ENCODE results near the gene UGT1A8.
"Not testable (repeated sequence)": the region's sequence is repeated elsewhere in the genome, so short reads cannot be mapped to it uniquely, and the experiment has no call there.

The UGT1A8 gene

DNA sequence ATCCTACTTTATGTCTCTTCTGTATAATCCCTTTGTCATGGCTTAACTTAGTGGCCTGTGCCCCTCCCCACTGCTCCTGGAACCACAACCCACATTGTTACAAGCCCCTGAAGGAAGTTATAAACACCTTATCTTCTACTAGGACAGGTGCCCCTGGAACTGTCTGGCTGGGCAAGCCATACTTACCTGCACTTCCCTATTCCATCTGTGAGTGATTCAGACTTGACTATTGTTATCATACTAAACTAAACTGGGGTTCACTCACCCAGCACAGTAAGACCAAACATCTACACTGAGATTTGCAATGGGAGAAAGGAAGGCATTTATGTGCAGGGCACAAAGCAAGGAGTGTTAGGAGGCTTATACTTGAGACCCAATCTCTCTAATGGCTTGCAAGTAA lies 71.6 kb downstream of the UGT1A8 start:
- DNase-seq (ENCODE audit: low spot score), result no peak

DNA sequence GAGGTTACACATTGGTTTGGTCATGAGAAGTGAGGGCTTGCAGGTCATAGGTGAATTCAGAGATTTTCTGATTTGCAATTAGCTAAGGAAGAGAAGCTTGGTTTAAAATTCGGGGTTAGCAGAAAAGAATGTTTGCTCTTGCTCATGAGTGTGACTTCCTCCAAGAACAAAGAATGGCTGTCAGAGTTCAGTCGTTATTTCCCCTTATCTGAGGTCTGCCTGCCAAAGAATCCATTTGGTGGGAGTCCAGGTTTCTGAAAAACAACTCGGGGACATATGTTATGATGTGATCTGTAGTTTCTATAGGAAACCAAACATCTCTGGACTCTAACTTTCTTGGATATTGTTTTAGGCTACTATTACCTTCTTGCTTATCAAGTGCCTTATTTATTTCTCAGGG lies 72.1 kb downstream of the UGT1A8 start:
- no peak for DNase-seq (ENCODE audit: low spot score)

GRCh38 chr2:233690444-233690843 lies 73.0 kb downstream of the UGT1A8 start:
- DNase-seq (ENCODE audit: low spot score), result no peak

DNA sequence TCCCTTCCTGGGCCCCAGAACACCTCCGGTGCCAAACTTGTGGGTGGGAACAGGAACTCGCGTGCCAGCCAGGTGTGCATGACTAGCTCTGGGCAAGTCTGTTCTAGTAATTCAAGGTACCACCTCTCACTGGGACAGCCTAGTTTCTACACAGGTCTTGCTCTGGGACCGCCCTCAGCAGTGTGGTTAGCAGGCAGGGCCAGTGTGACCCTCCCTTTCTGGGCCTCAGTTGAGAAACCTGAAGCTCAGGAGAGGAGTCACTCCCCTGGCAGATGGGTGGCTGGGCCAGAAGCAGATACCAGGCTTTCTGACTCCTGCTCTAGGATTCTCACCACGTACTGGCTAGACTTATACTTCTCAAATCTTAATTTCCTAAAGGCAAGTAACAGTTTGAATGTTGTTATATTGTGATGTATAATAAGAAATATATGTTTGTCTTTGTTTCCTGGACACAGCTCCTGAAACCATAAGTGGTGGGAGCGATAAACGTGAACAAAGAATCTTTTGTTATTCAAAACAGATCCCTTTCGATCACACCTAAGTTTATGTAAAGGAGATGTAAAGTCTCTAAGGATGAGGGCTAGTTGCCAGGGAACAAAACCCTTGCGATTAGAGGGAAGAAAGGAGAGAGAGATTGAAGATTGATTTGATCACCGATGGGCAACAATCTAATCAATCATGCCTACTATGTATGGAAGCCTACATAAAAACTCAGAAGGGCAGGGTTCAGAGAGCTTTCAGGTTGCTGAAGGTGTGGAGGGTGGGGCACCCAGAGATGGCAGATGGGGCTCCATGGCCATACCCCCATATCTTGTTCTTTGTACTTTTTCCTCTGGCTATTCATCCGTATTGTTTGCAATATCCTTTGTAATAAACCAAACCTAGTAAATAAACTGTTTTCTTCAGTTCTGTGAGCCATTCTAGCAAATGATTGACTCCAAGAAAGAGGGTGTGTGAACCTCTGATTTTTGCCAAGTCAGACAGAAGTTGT lies 74.3 kb downstream of the UGT1A8 start:
- no peak for DNase-seq (ENCODE audit: low spot score)

DNA sequence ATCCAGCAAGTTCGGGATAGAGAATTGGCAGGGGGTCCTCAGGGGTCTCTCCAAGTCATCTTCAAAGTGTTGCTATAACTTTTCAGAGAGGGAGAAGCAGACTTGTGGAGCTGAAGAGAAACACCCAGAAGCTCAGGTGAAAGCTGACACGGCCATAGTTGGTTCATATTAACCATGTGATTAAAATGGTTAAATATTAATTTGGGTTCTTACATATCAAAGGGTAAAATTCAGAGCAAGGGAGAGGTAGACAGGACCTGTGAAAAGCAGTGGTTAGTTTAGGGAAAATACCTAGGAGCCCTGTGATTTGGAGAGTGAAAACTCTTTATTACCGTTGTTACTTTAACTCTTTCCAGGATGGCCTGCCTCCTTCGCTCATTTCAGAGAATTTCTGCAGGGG lies 75.2 kb downstream of the UGT1A8 start, which contains the start of gene UGT1A6:
TSS of gene UGT1A6 (plus strand) at position 243 of the 400 bp plus-strand sequence. CDS start at position 358, 115 bp downstream.
- DNase-seq (ENCODE audit: low spot score), result no peak

GRCh38 chr2:233693963-233694362 lies 76.5 kb downstream of the UGT1A8 start:
- DNase-seq (ENCODE audit: low spot score), result no peak

DNA sequence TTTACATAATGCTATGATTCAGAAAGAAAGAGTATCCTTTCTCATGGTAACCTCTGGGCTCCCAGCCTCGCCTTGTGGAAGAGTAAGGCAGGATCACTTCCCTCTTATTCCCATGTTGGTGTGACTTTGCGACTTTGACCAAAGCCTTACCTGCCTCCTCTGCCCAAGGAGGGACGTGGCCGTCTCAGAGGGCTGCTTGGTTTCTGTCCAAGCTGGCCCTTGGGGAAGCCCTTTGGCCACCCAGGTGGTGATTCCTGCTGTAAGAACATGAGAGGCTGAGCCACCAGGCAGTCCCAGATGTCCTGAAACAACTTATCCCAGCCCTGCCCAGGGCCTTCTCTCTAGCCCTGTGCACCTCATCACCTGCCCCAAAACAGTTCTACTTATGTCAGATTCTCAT lies 81.3 kb downstream of the UGT1A8 start:
- DNase-seq (ENCODE audit: low spot score), result no peak

- no peak for DNase-seq (ENCODE audit: low spot score)
Observed at GRCh38 chr2:233699424-233700027, 82.1 kb downstream of the UGT1A8 start.

DNA sequence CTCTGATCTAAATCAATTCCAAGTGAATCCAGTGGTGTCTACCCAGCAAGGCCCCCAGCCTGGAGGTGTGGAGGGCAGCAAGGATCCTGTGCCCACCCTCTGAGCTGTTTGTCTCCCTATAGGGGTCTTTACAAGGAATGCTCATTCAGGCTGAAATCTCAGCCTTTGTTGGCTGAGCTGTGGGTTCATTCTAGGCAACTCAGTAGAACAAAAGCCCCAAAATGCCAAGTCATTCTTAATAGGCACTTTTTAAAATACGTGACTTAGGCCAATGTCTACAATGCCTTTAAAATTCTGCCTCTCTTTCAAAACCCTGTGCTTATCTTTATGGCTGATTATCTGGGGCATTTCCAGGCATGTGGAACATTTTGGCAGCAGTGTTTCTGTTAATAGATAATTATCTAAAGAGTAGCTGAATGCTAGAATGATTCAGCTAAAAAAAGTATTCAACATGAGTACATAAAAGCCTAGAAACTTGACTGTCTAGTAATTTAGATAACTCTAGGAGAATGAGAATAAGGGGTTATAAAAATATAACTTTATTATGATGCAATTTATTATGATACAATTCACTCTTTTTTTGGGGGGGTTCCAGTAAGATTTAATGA lies 82.7 kb downstream of the UGT1A8 start:
- DNase-seq (ENCODE audit: low spot score), result peak; percentile 20

DNA sequence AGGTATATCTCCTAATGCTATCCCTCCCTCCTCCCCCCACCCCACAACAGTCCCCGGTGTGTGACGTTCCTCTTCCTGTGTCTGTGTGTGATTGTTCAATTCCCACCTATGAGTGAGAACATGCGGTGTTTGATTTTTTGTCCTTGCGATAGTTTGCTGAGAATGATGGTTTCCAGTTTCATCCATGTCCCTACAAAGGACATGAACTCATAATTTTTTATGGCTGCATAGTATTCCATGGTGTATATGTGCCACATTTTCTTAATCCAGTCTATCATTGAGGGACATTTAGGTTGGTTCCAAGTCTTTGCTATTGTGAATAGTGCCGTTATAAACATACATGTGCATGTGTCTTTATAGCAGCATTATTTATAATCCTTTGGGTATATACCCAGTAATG lies 83.4 kb downstream of the UGT1A8 start:
- DNase-seq (ENCODE audit: low spot score), result not testable (repeated sequence)

GRCh38 chr2:233702238-233702637 lies 84.8 kb downstream of the UGT1A8 start:
- DNase-seq (ENCODE audit: low spot score), result no peak

DNA sequence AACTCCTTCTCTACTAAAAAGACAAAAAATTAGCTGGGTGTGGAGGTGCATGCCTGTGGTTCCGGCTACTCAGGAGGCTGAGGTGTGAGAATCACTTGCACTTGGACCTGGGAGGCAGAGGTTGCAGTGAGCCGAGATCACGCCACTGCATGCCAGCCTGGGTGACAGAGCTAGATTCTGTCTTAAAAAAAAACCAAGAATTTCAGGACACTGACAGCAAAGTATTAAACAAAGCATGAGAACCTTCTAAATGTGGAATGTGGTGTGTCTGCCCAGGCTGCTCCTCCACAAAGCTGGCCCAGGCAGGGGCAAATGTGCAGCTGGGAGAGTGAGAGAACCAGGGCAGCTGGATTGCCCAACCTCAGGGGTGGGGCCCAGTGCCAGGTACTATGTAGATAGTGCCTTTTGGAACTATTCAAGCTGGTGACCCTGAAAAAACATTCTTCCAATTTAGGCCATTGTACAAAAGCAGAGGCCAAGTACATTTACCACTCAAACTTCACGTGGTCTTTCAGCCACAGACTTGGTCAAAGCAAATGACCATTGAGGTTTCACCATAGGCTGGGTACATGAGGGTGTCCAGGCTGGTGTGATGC lies 88.6 kb downstream of the UGT1A8 start:
- DNase-seq (ENCODE audit: low spot score), result no peak

DNA sequence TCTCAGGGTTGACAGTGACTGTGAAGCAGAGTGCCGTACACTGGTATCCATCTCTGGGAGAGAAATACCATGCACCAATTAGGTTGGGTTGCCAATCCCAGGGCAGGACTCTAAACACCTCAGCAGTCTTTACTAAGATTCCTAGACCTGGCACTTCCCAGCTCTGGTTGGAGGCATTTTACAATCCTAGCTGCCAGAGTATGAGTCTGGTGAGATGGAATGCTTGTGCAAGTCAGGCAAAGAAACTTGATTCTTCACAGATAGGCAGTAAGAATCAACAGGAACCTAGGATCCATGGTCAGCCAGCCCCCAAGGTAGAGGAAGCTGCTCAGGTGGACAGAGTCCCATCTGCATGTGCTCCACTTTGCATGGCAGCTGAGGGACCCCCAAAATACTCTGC lies 89.3 kb downstream of the UGT1A8 start:
- no peak for DNase-seq (ENCODE audit: low spot score)

DNA sequence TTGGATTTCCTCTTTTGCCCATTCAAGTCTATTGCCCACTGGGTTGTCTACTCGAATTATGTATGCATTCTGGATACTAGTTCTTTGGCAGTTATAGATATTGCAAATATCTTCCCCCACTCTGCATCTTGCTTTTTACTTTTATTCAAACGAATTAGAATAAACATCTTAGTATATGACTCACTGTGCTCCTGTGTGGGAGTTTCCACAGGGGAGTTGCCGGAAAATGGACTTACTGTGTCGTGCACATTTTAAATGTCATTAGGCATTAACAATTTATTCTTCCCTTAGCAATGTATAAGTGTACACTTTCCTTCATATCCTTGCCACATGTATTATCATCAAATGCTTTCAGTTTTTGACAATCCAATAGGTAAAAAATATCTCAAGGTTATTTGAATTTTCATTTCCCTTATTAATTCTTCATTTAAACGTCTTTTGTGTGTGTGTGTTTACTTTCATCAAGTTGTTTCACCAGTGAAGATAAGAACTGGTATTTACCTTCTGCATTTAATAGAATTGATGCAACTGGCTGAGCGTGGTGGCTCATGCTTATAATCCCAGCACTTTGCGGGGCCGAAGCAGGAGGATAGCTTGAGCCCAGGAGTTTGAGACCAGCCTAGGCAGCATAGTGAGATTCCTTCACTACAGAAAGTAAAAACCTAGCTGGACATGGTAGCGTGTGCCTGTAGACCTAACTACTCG lies 90.7 kb downstream of the UGT1A8 start:
- DNase-seq (ENCODE audit: low spot score), result no peak

DNA sequence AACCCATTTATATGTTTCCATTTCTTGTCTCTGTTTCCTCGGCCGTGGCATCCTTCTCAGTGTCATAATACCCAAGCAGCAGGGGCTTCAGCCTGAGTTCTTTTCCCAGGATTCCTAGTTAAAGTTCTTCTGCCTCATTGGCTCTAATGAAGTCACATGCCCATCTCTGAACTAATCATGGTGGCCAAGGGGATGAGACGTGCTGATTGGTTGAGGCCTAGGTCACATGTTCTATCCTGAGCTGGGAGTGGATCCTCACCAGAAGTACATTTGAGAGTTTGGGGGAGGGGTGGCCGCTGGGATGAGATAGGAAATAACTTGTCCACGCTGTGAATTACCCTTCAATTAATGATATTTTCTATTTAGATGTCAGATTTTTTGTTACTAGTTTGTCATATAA lies 91.5 kb downstream of the UGT1A8 start:
- DNase-seq (ENCODE audit: low spot score), result no peak

DNA sequence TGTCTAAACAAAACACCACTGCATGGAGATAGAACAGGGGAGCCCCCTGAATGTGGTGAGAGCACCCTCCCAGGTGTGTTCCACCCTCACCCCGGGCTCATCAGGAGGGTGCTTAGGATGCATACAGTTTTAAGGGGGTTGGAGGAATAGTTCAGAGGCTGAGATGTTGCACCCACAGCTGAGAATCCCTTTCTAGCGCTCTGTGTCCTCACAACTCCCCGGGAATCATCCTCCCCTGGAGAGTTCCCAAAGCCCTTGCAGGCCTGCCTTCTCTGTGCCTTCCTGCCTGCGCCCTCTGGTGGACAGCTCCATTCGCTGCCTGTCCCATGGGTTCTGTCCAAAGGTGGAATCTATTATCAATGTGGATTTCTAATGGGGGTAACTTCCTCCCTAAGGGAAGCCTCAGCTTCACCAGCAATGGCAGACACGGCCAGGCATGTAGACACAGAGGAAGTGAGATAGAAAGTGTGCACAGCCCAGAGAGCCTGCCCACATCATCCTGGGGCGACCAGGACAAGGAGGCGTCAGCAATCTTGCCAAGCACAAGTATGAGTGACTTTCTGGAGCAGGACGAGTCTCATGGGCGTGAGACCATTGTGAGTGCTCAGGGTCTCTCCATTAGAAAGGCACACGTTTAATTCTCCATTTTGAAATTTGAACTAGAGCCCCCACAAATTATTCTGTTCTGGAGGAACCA lies 94.0 kb downstream of the UGT1A8 start:
- DNase-seq (ENCODE audit: low spot score), result peak; percentile 70

- no peak for DNase-seq (ENCODE audit: low spot score)
Observed at GRCh38 chr2:233712611-233713261, 95.3 kb downstream of the UGT1A8 start, which contains the start of gene UGT1A5. TSS of gene UGT1A5 (plus strand) at chr2:233712907. CDS start at chr2:233712992, 85 bp downstream.

- DNase-seq (ENCODE audit: low spot score), result no peak
Observed at GRCh38 chr2:233713262-233713615, 95.8 kb downstream of the UGT1A8 start.

DNA sequence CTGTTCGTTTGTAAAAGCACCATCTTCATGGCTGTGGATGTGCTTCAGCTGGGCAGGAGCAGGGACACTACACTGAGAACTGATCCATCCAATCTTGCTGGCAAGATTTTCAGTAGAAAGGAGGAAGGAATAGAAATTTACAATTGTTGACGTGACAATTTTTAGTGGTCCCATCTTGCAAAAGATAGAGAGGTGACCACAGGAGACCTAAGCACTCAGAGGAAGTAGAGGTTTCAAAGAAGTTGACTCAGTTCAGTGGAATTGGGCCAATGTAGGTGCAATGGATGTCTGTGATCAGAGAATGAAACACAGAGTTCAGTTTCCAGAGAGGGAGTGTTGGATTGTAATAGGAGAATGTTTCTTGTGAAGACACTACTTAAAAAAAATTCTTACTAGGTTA lies 96.7 kb downstream of the UGT1A8 start:
- no peak for DNase-seq (ENCODE audit: low spot score)

DNA sequence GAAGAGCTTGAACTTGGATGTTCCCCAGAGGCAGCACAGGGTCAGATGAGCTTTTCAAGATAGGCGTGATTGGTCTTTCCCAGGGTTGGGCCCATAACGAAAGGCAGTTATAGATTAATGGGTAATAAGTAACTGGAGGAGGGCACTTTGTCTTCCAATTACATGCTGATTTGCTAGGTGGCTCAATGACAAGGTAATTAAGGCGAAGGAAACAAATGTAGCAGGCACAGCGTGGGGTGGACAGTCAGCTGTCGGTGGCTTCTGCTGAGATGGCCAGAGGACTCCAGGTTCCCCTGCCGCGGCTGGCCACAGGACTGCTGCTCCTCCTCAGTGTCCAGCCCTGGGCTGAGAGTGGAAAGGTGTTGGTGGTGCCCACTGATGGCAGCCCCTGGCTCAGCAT lies 101.1 kb downstream of the UGT1A8 start, which contains the start of gene UGT1A4:
TSS of gene UGT1A4 (plus strand) at position 185 of the 400 bp plus-strand sequence. CDS start at position 270, 85 bp downstream.
- no peak for DNase-seq (ENCODE audit: low spot score)
